Stimulated activated CD8-positive, alpha-beta memory T cell treated with anti-CD3 and anti-CD28 coated beads, Interleukin-4, amount 100 ng/mL, for 1 hour (primary cell): ENCODE results near the gene C22orf39.

Experiments used
- DNase-seq, 2 donors: peaks; one replicate each; pipeline ENCODE4 v3.0.0-alpha.2; 2020; ENCODE audit warnings: low read depth in 2 of 2, low spot score in 1 of 2

The C22orf39 gene

DNA sequence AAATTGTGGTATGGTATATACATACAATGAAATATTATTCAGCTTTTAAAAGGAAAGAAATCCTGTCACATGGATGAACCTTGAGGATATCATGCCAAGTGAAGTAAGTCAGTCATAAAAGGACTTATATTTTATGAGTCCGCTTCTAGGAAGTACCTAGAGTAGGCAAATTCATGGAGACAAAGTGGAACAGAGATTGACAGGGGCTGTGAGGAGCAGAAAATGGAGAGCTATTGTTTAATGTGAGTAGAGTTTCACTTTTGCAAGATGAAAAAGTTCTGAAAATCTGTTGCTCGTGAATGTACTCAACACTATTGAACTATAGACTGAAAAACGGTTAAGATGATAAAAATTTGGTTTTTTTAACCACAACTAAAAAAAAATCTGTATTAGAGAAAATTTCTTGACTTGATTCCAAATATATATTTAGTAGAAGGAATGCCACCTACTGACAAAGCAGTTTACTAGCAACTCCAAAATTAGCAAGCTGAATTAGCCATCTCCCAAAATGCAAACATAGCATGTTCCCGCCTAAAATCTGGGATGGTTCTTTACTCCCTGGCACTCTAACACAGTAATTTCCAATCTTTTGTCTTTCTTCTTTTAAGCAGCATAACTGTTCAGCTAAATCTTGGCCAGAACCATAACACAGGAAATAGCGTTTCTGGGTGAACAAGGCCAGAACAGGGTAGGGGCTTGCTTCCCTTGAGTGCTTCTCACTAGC, 30.0 kb upstream of the C22orf39 start:
- no peak for DNase-seq

- DNase-seq, result no peak
These were observed 28.5 kb upstream of the C22orf39 start for GRCh38 chr22:19476023-19476422.

DNA sequence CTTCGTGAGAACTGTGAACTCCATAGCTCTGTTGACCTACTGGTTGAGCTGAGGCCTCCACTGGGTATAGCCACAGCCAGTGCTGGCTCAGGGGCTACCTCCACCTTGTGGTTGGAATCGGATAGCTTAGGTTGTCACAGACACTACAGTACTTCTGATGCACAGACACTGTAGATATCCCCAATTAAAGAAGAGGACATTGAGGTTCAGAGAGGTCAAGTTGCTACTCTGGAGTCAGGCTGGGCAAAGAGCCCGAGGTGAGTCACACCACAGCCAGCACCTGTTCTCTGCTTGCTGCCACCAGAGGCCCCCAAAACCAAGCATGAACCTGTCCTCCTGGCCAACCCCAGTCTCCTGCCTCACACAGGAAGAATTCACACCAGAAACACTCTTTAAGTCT, 26.1 kb upstream of the C22orf39 start:
- DNase-seq, result no peak

- no peak for DNase-seq
These were observed 24.7 kb upstream of the C22orf39 start for GRCh38 chr22:19472233-19472632.

- DNase-seq, result no peak
These were observed 24.1 kb upstream of the C22orf39 start for GRCh38 chr22:19471572-19471971.

DNA sequence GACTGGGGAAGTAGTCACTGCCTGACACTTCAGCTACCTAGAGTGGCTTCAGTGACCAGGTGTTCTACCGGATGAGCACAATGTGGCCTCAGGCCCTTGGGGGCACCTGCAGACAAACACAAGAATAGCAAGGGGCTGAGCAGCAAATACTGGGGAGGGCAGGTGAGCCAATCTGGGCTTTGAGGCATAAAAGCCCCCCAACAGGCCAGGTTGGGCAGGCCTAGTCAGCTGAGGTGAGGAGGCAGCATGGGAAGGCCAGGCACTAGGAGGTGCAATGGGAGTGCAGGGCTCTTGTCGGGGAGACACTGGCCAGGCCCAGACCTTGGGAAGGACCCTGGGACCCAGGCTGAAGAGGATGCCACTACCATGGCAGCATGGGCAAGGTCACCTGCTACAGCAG, 22.5 kb upstream of the C22orf39 start:
- no peak for DNase-seq

DNA sequence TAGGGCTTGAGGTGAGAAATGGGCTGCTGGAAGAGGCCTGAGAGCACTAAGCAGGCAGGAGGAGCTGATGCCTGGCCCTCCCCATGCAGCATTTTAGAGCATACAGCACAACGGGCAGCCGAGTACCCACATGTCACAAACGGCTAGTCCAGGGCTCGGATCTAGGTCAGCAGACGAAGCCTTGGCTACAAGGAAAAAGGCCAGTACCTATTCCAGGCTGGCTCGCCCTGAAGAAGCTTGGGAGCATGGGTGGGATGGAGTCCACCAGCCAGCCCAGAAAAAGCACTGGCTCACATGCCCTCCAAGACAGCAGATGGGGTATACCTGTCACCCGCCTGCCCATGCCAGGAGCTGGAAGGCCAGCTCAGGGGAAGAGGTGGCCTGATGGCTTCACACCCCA, 21.9 kb upstream of the C22orf39 start:
- no peak for DNase-seq

DNA sequence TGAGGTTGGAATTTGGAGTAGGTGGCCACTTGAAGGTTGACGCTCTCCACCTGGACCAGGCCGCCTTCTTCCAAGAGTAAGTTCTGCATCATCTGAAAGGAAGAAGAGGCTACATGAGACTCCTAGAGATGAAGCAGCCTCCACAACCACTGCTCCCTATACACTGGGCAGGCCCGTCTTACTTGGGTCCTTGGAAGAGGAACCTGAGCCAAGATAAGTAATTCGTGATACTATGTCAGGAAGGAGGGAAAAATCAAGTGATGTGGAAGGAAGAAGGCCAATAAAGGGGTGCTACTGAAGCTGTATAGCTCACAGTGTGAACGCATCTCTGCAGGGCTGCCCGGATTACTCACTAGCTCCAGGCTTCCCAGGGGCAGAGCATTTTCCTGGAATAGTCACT, 20.4 kb upstream of the C22orf39 start:
- no peak for DNase-seq

GRCh38 chr22:19466848-19467752, 19.6 kb upstream of the C22orf39 start:
- no peak for DNase-seq

DNA sequence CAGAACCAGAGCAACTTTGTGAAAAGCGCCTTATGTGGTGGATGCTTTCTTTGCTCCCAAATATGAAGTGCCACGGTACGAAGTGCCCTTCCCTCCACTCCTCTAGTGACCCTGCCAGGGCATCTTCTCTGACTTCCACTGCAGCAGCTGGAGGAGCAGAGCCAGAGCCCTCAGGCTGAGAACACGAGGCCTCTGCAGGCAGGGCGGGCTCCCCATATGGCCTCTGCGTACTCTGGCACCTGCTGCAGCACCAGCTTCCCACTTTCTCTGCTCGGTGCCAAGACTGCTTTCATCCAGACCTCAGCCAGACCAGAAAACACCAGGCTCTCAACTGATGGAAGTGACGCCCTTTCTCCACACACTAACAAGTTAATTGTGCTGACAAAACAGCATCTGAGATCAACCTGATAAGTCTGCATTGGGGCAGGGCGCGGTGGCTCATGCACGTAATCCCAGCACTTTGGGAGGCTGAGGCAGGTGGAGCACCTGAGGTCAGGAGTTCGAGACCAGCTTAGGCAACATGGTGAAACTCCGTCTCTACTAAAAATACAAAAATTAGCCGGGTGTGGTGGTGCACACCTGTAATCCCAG, 18.7 kb upstream of the C22orf39 start:
- DNase-seq, result no peak

- DNase-seq, result no peak
These were observed 17.5 kb upstream of the C22orf39 start for GRCh38 chr22:19464975-19465374.

- DNase-seq, result no peak
These were observed 17.0 kb upstream of the C22orf39 start for GRCh38 chr22:19464546-19464945.

- DNase-seq, result no peak
These were observed 16.3 kb upstream of the C22orf39 start for GRCh38 chr22:19463491-19464469.

DNA sequence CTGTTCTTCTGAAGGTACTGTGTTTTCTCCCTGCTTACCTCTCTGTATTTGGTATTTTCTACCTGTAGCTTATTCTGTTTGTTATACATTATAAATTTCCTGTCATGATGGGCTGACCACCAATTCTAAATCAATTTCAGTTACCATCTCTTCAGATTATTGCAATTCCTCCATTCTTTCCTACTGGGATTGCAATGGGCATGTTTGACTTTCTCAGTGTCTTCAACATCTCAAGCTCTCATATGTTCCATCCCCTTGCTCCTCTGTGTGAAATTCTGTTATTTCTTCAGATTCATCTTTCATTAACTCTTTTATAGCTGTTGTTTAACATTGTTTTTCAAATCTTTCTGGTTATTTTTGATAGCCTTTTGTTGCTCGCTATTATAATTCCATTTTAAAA, 15.5 kb upstream of the C22orf39 start:
- no peak for DNase-seq

GRCh38 chr22:19461506-19461905, 14.0 kb upstream of the C22orf39 start:
- DNase-seq, result no peak

DNA sequence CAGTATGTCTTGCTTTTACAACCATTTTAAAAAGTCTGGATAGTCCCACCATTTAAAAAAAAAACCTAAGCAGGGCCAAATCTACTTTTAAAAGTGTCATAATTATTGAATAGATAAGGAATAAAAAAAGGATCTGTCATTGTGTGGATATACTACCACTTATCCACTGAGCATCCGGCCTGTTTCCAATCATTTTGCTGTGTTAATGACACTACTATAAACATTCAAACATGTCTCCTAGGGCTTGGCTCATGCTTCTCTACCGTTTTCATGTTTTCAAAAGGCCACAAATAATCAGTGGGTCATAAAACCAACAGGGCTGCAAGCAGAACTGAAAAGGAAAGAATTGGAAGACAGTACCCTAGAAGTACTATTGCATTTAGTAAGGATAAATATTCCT, 12.5 kb upstream of the C22orf39 start:
- no peak for DNase-seq

DNA sequence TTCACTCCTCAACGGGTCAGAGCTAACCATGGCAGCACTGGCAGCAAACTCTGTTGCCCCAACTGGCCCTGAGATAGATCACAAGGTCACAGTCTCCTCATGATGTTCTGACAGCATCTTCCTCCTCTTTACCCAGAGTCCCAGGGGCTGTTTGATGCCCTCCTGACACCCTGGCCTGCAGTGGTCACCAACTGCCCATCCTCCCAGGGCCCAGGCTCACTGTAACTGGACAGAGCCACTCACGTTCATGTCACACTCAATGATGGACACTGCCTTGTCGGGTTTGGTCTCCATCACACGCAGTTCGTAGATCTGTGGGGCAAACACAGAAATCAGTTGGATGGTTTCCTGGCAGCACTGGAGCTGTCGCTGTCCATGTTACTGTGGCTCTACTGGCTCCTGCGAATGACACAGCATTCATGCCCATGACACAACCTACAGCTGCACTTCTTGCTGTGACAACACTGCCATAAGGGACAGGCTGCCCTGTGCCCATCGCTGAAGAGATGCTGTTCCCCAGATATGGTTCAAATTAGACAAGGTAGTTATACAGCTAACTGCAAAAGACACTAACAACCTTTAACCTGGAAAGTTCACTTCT, 10.4 kb upstream of the C22orf39 start:
- DNase-seq, result no peak

DNA sequence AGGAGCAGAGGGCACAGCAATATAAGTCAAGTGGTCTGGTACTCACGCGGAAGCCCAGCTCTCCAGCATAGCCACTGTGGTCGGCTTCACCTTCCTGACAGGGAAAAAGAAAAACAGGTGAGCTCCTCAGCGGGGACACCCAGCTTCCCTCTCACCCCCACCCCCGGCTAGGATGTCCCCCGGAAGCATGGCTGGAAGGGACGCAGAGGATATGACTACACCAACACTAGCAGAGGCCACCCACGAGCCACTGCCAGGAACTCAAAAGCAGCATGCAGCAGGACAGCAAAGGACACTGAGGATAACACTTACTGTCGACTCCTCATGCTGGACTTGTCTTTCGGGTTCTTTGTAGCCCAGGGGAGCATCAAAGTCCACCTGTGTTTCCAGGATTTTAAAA, 9.0 kb upstream of the C22orf39 start:
- DNase-seq, result no peak

DNA sequence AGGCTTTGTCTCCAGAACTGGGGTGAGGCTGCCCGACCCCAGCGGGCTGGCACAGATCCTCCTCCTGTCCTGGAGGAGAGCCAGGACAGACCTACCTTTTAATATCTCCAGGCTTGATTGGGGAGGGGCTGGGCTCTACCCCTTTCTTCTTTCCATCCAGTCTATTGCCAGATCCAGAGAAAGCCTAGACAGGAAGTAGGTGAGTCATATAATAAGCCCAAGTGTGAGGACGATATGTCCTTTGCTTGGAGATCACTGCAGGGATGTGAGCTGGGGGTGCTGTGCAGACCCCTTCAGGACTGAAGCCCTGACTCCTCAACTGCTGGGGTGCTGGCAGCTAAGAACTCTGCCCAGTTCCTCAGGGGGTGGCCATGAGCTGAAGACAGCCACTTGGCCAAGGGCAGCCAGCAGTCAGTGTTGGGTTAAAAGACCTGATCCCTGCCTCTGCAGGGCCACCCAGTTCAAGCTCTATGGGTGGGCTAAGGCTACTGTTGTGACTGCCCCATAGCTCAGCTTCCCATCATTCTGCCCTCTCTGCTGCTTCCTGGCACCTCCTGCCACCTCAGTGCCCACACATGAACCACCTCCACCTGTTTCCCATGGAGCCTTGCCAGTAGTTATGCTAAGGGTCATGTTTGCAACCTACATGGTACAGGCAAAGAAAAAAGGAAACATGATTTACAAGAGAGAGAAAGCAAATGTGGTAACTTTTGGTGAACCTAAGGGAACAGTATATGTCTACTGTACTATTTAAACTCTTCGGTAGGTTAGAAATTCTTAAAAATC, 8.3 kb upstream of the C22orf39 start:
- DNase-seq, result no peak

DNA sequence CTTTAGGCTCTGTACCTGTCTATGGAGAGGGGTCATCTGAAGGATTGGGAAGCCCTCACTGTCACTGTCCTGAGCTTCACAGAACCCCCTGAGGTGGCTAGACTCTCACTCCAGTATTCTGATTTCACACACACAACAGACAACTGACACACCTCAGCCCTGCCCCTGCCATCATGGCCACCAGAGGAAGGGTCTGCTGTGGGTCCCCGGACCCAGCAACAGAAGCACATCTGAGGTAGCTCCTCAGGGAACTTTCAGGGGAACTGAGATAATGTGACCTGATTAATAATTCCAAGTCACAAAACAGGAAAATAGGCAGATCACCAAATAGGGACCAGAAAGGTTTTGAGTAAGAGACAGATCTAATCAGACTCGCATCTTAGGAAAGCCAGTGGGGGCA, 7.5 kb upstream of the C22orf39 start:
- no peak for DNase-seq
